Measurements from ENCODE around the gene MAP1B. TPM values are rescaled to one million over a fixed set of nuclear protein-coding genes. Genes with fewer than 3 reads are reported as not detected.
A peak's percentile ranks its signal among the peaks of the same experiment; 100 is the strongest.

The MAP1B gene
- total and polyA plus RNA-seq, 9 of the 15 experiments (the other 6 are each of a cell fraction or from before 2014, with no cell fraction given) = 5.2 to 66.1 (median 17.3) TPM

DNA sequence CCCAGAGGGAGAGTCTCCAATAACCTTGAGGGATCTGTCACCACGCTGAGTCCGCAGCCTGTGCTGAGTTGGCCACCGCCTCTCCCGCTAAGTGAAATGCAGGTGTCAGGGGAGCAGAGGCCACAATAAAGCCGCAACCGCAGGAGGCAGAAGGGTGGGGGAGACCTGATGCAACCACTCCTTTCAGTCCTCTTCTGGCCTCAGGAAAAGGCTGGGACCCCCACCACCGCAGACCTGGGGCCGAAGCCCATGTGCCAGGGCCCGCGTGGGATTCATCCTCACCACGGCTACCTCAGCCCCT, 576 bp downstream of the MAP1B start (continued):
- TF ChIP-seq, protein P1, sequence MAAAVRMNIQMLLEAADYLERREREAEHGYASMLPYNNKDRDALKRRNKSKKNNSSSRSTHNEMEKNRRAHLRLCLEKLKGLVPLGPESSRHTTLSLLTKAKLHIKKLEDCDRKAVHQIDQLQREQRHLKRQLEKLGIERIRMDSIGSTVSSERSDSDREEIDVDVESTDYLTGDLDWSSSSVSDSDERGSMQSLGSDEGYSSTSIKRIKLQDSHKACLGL (CRISPR knock-in tag; IDR thresholded peaks at IDR 0.05; ENCODE audit: borderline replicate concordance, poor library complexity, severe bottlenecking) = peak; percentile 21
- TF ChIP-seq, protein P2, sequence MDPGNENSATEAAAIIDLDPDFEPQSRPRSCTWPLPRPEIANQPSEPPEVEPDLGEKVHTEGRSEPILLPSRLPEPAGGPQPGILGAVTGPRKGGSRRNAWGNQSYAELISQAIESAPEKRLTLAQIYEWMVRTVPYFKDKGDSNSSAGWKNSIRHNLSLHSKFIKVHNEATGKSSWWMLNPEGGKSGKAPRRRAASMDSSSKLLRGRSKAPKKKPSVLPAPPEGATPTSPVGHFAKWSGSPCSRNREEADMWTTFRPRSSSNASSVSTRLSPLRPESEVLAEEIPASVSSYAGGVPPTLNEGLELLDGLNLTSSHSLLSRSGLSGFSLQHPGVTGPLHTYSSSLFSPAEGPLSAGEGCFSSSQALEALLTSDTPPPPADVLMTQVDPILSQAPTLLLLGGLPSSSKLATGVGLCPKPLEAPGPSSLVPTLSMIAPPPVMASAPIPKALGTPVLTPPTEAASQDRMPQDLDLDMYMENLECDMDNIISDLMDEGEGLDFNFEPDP (CRISPR knock-in tag; IDR thresholded peaks at IDR 0.05) = no peak
- TF ChIP-seq HMGN3 (IDR thresholded peaks at IDR 0.05; ENCODE audit: borderline replicate concordance, extremely low read depth, insufficient read length, low read depth, low read length) (peak; percentile 44), BRD9 (IDR thresholded peaks at IDR 0.05; ENCODE audit: low read depth, partially characterized antibody) (peak; percentile 64), SRF (CRISPR knock-in tag; IDR thresholded peaks at IDR 0.05) (peak in 1 of 2 experiments; percentile 27; a peak in 1 of 4 replicates), ELF4 (CRISPR knock-in tag; IDR thresholded peaks at IDR 0.05) (no peak), YBX1 (IDR thresholded peaks at IDR 0.05) (no peak)
- TF ChIP-seq, protein P3, sequence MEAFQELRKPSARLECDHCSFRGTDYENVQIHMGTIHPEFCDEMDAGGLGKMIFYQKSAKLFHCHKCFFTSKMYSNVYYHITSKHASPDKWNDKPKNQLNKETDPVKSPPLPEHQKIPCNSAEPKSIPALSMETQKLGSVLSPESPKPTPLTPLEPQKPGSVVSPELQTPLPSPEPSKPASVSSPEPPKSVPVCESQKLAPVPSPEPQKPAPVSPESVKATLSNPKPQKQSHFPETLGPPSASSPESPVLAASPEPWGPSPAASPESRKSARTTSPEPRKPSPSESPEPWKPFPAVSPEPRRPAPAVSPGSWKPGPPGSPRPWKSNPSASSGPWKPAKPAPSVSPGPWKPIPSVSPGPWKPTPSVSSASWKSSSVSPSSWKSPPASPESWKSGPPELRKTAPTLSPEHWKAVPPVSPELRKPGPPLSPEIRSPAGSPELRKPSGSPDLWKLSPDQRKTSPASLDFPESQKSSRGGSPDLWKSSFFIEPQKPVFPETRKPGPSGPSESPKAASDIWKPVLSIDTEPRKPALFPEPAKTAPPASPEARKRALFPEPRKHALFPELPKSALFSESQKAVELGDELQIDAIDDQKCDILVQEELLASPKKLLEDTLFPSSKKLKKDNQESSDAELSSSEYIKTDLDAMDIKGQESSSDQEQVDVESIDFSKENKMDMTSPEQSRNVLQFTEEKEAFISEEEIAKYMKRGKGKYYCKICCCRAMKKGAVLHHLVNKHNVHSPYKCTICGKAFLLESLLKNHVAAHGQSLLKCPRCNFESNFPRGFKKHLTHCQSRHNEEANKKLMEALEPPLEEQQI (IDR thresholded peaks at IDR 0.05) = no peak

All from K562 (cell line).